ENCODE data around the gene OR52E5. TPM values are rescaled to one million over a fixed set of nuclear protein-coding genes. Genes with fewer than 3 reads are reported as not detected.

Gene OR52E5
- total and polyA plus RNA-seq, 2 of the 13 experiments (the other 11 are each of a cell fraction or from before 2014, with no cell fraction given), result not detected

GRCh38 chr11:5880329-5880728 lies 12.7 kb upstream of the OR52E5 start, which contains the start of gene OR52E4 (continued):
- no peak for TF ChIP-seq ZBTB43 (CRISPR knock-in tag; conservative IDR thresholded peaks at IDR 0.05)
- no peak for TF ChIP-seq E2F2 (CRISPR knock-in tag; IDR thresholded peaks at IDR 0.05; ENCODE audit: borderline replicate concordance)
- no peak for TF ChIP-seq ZNF605 (CRISPR knock-in tag; IDR thresholded peaks at IDR 0.05)
- no peak for TF ChIP-seq HOXA9 (CRISPR knock-in tag; IDR thresholded peaks at IDR 0.05; ENCODE audit: borderline replicate concordance)
- no peak for TF ChIP-seq NFIB (CRISPR knock-in tag; IDR thresholded peaks at IDR 0.05; ENCODE audit: borderline replicate concordance)

GRCh38 chr11:5881756-5882155 lies 11.3 kb upstream of the OR52E5 start:
- FAIRE-seq, result no peak
- in situ Hi-C loops (cut with HindIII; ENCODE audit: extremely low pct_ligation_motif_present, low pct_unique_long_range_greater_than_20kb), result no loop called here
- H3K79me2 ChIP-seq (ENCODE audit: insufficient read depth, low read length), result no peaks in the 10 kb centered on the region
- H3K27me3 ChIP-seq (ENCODE audit: control insufficient read depth in 1 of 2, insufficient read depth in 2 of 2, low read length in 2 of 2), result no peaks in the 10 kb centered on the region
- POLR2A ChIA-PET, result no interaction called here
- BruUV-seq (replicated peaks), result no TSS peak
- no peak for DNase-seq (ENCODE audit: low spot score)
- no peak overlapping the region for H3K4me2 ChIP-seq (ENCODE audit: low read depth, low read length)
- H3K9ac ChIP-seq (ENCODE audit: insufficient read depth, low read depth, low read length), result no peak overlapping the region
- no peaks in the 10 kb centered on the region for H3K36me3 ChIP-seq (replicated peaks in 1 of 2; ENCODE audit: control insufficient read depth in 1 of 2, insufficient read depth in 2 of 2, low read length in 2 of 2)
- H3K4me3 ChIP-seq (replicated peaks in 1 of 3; ENCODE audit: insufficient read depth in 1 of 3, low read depth in 2 of 3, low read length in 3 of 3), result no peak overlapping the region
- intact Hi-C loops (cut with micrococcal nuclease; ENCODE audit: unreplicated experiment), result no loop called here
- H3K27ac ChIP-seq (ENCODE audit: extremely low read length, insufficient read depth, low read length), result no peak overlapping the region
- TF ChIP-seq ZBTB20 (CRISPR knock-in tag; IDR thresholded peaks at IDR 0.05; ENCODE audit: borderline replicate concordance, low read depth) (no peak), MAFK (conservative IDR thresholded peaks at IDR 0.05 in 1 of 2, IDR thresholded peaks at IDR 0.05 in 1 of 2; ENCODE audit: low read length in 2 of 2) (peak; percentile 49 to 87; a peak in 3 of 4 replicates), MAFF (IDR thresholded peaks at IDR 0.05; ENCODE audit: low read depth, low read length) (peak; percentile 71; the same call in 1 of the 2 replicates), POLR2G (IDR thresholded peaks at IDR 0.05; ENCODE audit: low read depth, low read length) (no peak), WIZ (CRISPR knock-in tag; IDR thresholded peaks at IDR 0.05) (no peak)
- no peak for ATAC-seq
- H3K4me1 ChIP-seq (ENCODE audit: insufficient read depth, low read length), result no peaks in the 10 kb centered on the region
- H2AFZ ChIP-seq (ENCODE audit: low read length), result no peak overlapping the region
- CTCF ChIA-PET (ENCODE audit: low intra/inter-chr PET ratio, low total read pairs), result no interaction called here
- H3K9me3 ChIP-seq (ENCODE audit: low read length), result no peaks in the 10 kb centered on the region
- H4K20me1 ChIP-seq (ENCODE audit: insufficient read depth, low read length), result no peaks in the 10 kb centered on the region

Data from HepG2 (cell line).